Adrenal gland (tissue), 12 donors: ENCODE data around the gene CENPC. TPM values are rescaled to one million over a fixed set of nuclear protein-coding genes. Genes with fewer than 3 reads are reported as not detected.

Experiments
- DNase-seq, 7 donors: peaks; one replicate each; pipeline ENCODE4 v3.0.0-alpha.2; 2019 to 2020
- H3K27ac ChIP-seq, 5 donors: fragments of 200-600 bp; sonication (generic) in 4 of 5; 1 replicate in 3 of 5; 2 replicates in 2 of 5; pipeline versions ENCODE4 v1.5.1 to v1.8.0; 2016 to 2020; ENCODE audit warnings: mild to moderate bottlenecking in 1 of 5
- H3K27me3 ChIP-seq: fragments of 200-600 bp; 2 replicates; pipeline ENCODE4 v1.8.0; 2021
- H3K36me3 ChIP-seq, 2 donors: fragments of 200-600 bp; replicated peaks in 1 of 2; 1 replicate in 1 of 2; 2 replicates in 1 of 2; pipeline versions ENCODE4 v1.5.1 to v1.8.0; 2018 to 2022
- H3K4me1 ChIP-seq, 2 donors: fragments of 200-600 bp; replicated peaks in 1 of 2; 1 replicate in 1 of 2; 2 replicates in 1 of 2; pipeline versions ENCODE4 v1.5.1 to v1.8.0; 2018 to 2021
- H3K4me3 ChIP-seq, 4 donors: fragments of 200-600 bp; sonication (generic) in 3 of 4; one replicate each; pipeline ENCODE4 v1.5.1; 2016 to 2018
- H3K9me3 ChIP-seq, 3 donors: fragments of 200-600 bp; sonication (generic) in 1 of 3; replicated peaks in 1 of 3; 1 replicate in 2 of 3; 2 replicates in 1 of 3; pipeline versions ENCODE4 v1.5.1 to v1.8.0; 2016 to 2021
- POLR2A ChIP-seq, 2 donors: fragments of 450-650 bp; IDR thresholded peaks; one replicate each; pipeline ENCODE4 v1.6.1; 2017; ENCODE audit warnings: antibody characterized with exemption in 2 of 2, mild to moderate bottlenecking in 2 of 2, moderate library complexity in 1 of 2
- WGBS, 4 donors: extraction: QIAGEN DNeasy Blood & Tissue Kit in 2 of 4; methylation state at CpG; one replicate each; pipeline versions ENCODE4 v1.1.5 to v1.1.7; 2013 to 2017; 5-methylcytosine and 5-hydroxymethylcytosine counted together
- intact Hi-C, 2 donors: fragments of 100-400 bp; cut with DNase I; formaldehyde crosslinking; loops; one replicate each; pipeline versions ENCODE4 v1.14.1 to v1.15.0; 2022 to 2023
- polyA plus RNA-seq, 3 donors: library from polyadenylated mRNA; stranded (reverse); fragments of 200-250 nt in 2 of 3; fragments of 350-450 nt in 1 of 3; fragmentation: Illumina TruSeq in 1 of 3; extraction: RNeasy Lipid Tissue Mini Kit (QIAGEN cat#74804) in 1 of 3; gene quantifications; one replicate each; pipeline ENCODE4 v1.2.3, GENCODE V29; 2013 to 2014
- total RNA-seq, 9 donors: library from RNA; depleted of rRNA in 4 of 9; stranded (reverse); fragments of >200 nt in 4 of 9; fragments of 120-200 nt in 1 of 9; fragmentation: NEBNext Ultra II Directional in 1 of 9; extraction: Animal tissue kit (Norgen Biotek cat#: 25700) in 1 of 9; gene quantifications; one replicate each; pipeline versions ENCODE4 v1.1.0 to v1.2.4, GENCODE V29; 2013 to 2023
- TF ChIP-seq, protein P1 (sequence below), 6 experiments: fragments of 450-650 bp in 4 of 6; fragments of 200-600 bp in 2 of 6; sonication (generic) in 1 of 6; IDR thresholded peaks; 1 replicate in 5 of 6; 2 replicates in 1 of 6; pipeline versions ENCODE4 v1.5.1 to v1.8.0; 2016 to 2021; ENCODE audit warnings: antibody characterized with exemption in 6 of 6, mild to moderate bottlenecking in 2 of 6, moderate library complexity in 1 of 6
- donor health status: healthy with polysubstance abuse.
- donor health status: Bipolar disorder and iron deficiency.
- donor health status: DM: yes; HTN: yes; CAD: no.
- donor health status: DM: no; HTN: no; CAD: no.
- donor health status: DM: no; HTN: no; CAD: no.
- donor health status: DM: yes; HTN: yes; CAD: no.

Gene CENPC
- total and polyA plus RNA-seq, 12 donors: 5.8 to 31.1 (median 16.6) TPM

DNA sequence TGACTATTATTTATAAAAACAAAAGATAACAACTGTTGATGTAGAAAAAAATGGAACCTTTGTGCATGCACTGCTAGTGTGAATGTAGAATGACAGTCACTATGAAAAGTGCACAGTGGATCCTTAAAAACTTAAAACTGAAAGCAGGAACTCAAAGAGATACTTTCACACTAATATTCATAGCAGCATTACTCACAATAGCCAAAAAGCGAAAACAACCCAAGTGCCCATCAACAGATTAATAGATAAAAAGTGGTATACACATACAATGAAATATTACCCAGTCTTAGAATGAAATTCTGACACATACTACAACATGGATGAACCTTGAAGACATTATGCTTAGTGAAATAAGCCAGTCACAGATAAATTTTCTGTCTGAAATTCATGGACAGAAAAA is 23.8 kb downstream of the CENPC start:
- TF ChIP-seq POLR2A (IDR thresholded peaks at IDR 0.05): no peak
- TF ChIP-seq, protein P1, sequence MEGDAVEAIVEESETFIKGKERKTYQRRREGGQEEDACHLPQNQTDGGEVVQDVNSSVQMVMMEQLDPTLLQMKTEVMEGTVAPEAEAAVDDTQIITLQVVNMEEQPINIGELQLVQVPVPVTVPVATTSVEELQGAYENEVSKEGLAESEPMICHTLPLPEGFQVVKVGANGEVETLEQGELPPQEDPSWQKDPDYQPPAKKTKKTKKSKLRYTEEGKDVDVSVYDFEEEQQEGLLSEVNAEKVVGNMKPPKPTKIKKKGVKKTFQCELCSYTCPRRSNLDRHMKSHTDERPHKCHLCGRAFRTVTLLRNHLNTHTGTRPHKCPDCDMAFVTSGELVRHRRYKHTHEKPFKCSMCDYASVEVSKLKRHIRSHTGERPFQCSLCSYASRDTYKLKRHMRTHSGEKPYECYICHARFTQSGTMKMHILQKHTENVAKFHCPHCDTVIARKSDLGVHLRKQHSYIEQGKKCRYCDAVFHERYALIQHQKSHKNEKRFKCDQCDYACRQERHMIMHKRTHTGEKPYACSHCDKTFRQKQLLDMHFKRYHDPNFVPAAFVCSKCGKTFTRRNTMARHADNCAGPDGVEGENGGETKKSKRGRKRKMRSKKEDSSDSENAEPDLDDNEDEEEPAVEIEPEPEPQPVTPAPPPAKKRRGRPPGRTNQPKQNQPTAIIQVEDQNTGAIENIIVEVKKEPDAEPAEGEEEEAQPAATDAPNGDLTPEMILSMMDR (IDR thresholded peaks at IDR 0.05): no peak
- DNase-seq: no peak
- intact Hi-C loops: no loop called here
- H3K9me3 ChIP-seq: peaks cover 0 to 3% (median 0%) of the 10 kb centered on the region in 3 donors
- H3K4me3 ChIP-seq: no peak overlapping the region
- peaks cover 0 to 6% of the 10 kb centered on the region in 2 donors for H3K4me1 ChIP-seq
- WGBS, 4 donors: 86 to 100% (median 94%) methylated on average over 1 of the region's 1 CpG
- H3K27ac ChIP-seq: no peak overlapping the region
- H3K27me3 ChIP-seq: no peaks in the 10 kb centered on the region
- peaks cover 0 to 4% of the 10 kb centered on the region in 2 donors for H3K36me3 ChIP-seq

- TF ChIP-seq POLR2A (IDR thresholded peaks at IDR 0.05): no peak
- TF ChIP-seq, protein P1 (IDR thresholded peaks at IDR 0.05): no peak
- Histone ChIP-seq H3K27me3 (no peaks in the 10 kb centered on the region), H3K4me1 (peaks cover 0 to 6% of the 10 kb centered on the region in 2 donors), H3K4me3 (no peak overlapping the region), H3K36me3 (peaks cover 0 to 4% of the 10 kb centered on the region in 2 donors), H3K9me3 (peaks cover 0 to 10% (median 0%) of the 10 kb centered on the region in 3 donors), H3K27ac (no peak overlapping the region)
- 97 to 100% (median 98%) methylated on average over 5 of the region's 5 CpGs for WGBS, 4 donors
- intact Hi-C loops: no loop called here
- no peak for DNase-seq
Observed at GRCh38 chr4:67520141-67520540, 25.2 kb downstream of the CENPC start.

DNA sequence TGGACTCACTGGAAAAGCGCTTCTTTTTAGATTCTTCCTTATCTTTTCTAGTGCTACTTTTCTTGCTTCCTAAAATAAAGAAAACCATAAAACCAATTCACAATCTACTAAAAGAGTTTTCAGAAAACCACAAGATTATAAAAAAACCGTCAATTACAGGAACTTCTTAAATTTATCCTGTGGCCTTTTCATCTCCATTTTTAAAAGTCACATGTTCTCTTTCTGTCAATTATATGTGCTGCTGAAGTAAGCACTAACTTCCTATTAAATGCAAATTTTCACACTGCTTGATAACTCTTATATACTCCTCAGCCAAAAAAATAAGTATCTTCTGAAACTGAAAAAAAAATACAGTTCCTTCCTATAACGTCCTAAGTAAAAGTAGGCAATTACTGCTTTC is 32.8 kb downstream of the CENPC start:
- intact Hi-C loops: no loop called here
- no peaks in the 10 kb centered on the region for H3K27me3 ChIP-seq
- no peak overlapping the region for H3K4me3 ChIP-seq
- H3K4me1 ChIP-seq: no peaks in the 10 kb centered on the region
- H3K9me3 ChIP-seq: peaks cover 0 to 10% (median 0%) of the 10 kb centered on the region in 3 donors
- no peak for DNase-seq
- no peak overlapping the region for H3K27ac ChIP-seq
- H3K36me3 ChIP-seq: peaks cover 0 to 29% of the 10 kb centered on the region in 2 donors
- TF ChIP-seq, protein P1 (IDR thresholded peaks at IDR 0.05): no peak
- no peak for TF ChIP-seq POLR2A (IDR thresholded peaks at IDR 0.05)
- 73 to 85% (median 81%) methylated on average over 3 of the region's 3 CpGs for whole genome bisulfite sequencing, 4 donors

DNA sequence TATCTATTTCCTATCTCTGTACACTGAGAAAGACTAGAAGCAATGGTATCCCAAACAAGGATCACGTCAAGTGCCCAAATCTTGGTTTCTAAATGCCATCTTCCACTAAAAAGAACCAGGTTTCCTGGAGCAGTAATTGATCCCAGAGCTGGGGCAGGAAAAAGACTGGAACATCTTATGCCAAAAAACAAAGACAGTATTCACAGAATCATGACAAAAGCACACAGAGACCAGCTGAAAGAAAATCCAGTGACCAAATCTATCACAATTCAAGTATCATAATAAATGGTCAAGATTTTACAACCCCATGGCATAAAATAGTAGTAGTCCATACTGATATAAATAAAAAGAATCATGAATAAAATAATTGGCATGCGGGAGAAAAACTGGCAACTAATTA is 44.9 kb downstream of the CENPC start:
- H3K36me3 ChIP-seq: peaks cover 0 to 8% of the 10 kb centered on the region in 2 donors
- DNase-seq: no peak
- no peak overlapping the region for H3K27ac ChIP-seq
- intact Hi-C loops: no loop called here
- H3K9me3 ChIP-seq: no peaks in the 10 kb centered on the region
- TF ChIP-seq, protein P1 (IDR thresholded peaks at IDR 0.05): no peak
- no peak for TF ChIP-seq POLR2A (IDR thresholded peaks at IDR 0.05)
- no peak overlapping the region for H3K4me3 ChIP-seq
- H3K4me1 ChIP-seq: peaks cover 0 to 6% of the 10 kb centered on the region in 2 donors
- WGBS, 4 donors: 92 to 98% (median 96%) methylated on average over 2 of the region's 2 CpGs
- no peaks in the 10 kb centered on the region for H3K27me3 ChIP-seq
